Parathyroid adenoma (tissue), 2 donors: ENCODE results near the gene TEFM.

Source experiments
- H2AFZ ChIP-seq: fragments of 300-600 bp; sonication (generic); one replicate; pipeline ENCODE4 v1.7.0; 2017; ENCODE audit warnings: antibody characterized with exemption, mild to moderate bottlenecking
- H3K27ac ChIP-seq: fragments of 300-600 bp; sonication (generic); one replicate; pipeline ENCODE4 v1.7.0; 2017
- H3K27me3 ChIP-seq: fragments of 300-600 bp; sonication (generic); one replicate; pipeline ENCODE4 v1.7.0; 2017; ENCODE audit warnings: low read length; ENCODE audit not compliant: control insufficient read depth, insufficient read depth
- H3K36me3 ChIP-seq: fragments of 300-600 bp; sonication (generic); one replicate; pipeline ENCODE4 v1.7.0; 2017; ENCODE audit warnings: low read length; ENCODE audit not compliant: control insufficient read depth, insufficient read depth
- H3K4me1 ChIP-seq: fragments of 300-600 bp; sonication (generic); one replicate; pipeline ENCODE4 v1.7.0; 2017; ENCODE audit warnings: control low read depth
- H3K4me2 ChIP-seq: fragments of 300-600 bp; sonication (generic); one replicate; pipeline ENCODE4 v1.7.0; 2017; ENCODE audit warnings: low read length
- H3K4me3 ChIP-seq: fragments of 300-600 bp; sonication (generic); one replicate; pipeline ENCODE4 v1.7.0; 2017; ENCODE audit warnings: low read depth, low read length
- H3K79me2 ChIP-seq: fragments of 300-600 bp; sonication (generic); one replicate; pipeline ENCODE4 v1.7.0; 2017; ENCODE audit warnings: control low read depth
- H3K9ac ChIP-seq: fragments of 300-600 bp; sonication (generic); one replicate; pipeline ENCODE4 v1.7.0; 2017; ENCODE audit warnings: mild to moderate bottlenecking
- H3K9me3 ChIP-seq: fragments of 300-600 bp; sonication (generic); one replicate; pipeline ENCODE4 v1.7.0; 2017; ENCODE audit warnings: low read length; ENCODE audit not compliant: control insufficient read depth
- CTCF ChIP-seq: fragments of 300-600 bp; sonication (generic); IDR thresholded peaks from one replicate; pipeline ENCODE4 v1.7.0; 2017; ENCODE audit warnings: antibody characterized with exemption, mild to moderate bottlenecking
- donor health status: primary hyperparathyroidism.

The TEFM gene

DNA sequence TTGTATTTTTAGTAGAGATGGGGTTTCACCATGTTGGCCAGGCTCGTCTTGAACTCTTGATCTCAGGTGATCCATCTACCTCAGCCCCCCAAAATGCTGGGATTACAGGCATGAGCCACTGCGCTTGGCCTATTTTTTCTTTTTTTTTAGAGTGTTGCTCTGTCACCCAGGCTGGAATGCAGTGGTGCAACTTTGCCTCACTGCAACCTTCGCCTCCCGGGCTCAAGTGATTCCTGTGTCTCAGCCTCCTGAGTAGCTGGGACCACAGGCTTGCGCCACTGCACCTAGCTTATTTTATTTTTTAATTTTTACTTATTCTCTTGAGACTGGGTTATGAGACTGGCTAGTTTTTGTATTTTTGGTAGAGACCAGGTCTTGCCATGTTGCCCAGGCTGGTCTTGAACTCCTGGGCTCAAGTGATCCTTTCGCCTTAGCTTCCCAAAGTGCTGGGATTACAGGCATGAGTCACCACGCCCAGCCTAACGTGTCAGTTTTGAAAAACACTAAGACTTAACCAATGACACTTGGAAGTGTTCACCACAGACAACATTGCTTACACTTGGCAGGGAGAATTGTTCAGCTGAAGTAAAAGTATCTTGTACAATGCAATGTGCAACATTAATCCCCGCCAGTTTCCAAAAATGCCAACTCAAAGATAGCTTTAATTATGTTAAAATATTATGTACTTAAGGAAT is 47.3 kb downstream of the TEFM start:
- Histone ChIP-seq H3K4me3 (no peak overlapping the region), H3K9ac (no peak overlapping the region), H2AFZ (no peak overlapping the region), H3K4me2 (no peak overlapping the region), H3K36me3 (no peaks in the 10 kb centered on the region), H3K9me3 (no peaks in the 10 kb centered on the region), H3K27ac (no peak overlapping the region), H3K79me2 (no peaks in the 10 kb centered on the region), H3K4me1 (no peaks in the 10 kb centered on the region), H3K27me3 (no peaks in the 10 kb centered on the region)
- TF ChIP-seq CTCF: no peak

GRCh38 chr17:30854146-30854545 is 51.9 kb downstream of the TEFM start:
- H3K27ac ChIP-seq: no peak overlapping the region
- no peaks in the 10 kb centered on the region for H3K9me3 ChIP-seq
- no peak overlapping the region for H3K9ac ChIP-seq
- no peak overlapping the region for H2AFZ ChIP-seq
- H3K4me1 ChIP-seq: no peaks in the 10 kb centered on the region
- H3K4me3 ChIP-seq: no peak overlapping the region
- TF ChIP-seq CTCF: no peak
- H3K4me2 ChIP-seq: no peak overlapping the region
- no peaks in the 10 kb centered on the region for H3K79me2 ChIP-seq
- H3K27me3 ChIP-seq: no peaks in the 10 kb centered on the region
- no peaks in the 10 kb centered on the region for H3K36me3 ChIP-seq
